Stimulated activated CD4-positive, alpha-beta T cell treated with anti-CD3 and anti-CD28 coated beads, Interleukin-1b, Interleukin-23, amount 100 ng/mL, for 4 hours (primary cell): ENCODE measurements around the gene SURF1.
"Not testable (repeated sequence)": the region's sequence is repeated elsewhere in the genome, so short reads cannot be mapped to it uniquely, and the experiment has no call there.

Source experiments
- DNase-seq, 2 donors: peaks; one replicate each; pipeline ENCODE4 v3.0.0-alpha.2; 2020; ENCODE audit warnings: low read depth in 2 of 2

SURF1 gene

GRCh38 chr9:133383438-133383837 lies 27.2 kb upstream of the SURF1 start:
- DNase-seq: no peak

GRCh38 chr9:133382507-133383141 lies 26.3 kb upstream of the SURF1 start:
- no peak for DNase-seq

DNA sequence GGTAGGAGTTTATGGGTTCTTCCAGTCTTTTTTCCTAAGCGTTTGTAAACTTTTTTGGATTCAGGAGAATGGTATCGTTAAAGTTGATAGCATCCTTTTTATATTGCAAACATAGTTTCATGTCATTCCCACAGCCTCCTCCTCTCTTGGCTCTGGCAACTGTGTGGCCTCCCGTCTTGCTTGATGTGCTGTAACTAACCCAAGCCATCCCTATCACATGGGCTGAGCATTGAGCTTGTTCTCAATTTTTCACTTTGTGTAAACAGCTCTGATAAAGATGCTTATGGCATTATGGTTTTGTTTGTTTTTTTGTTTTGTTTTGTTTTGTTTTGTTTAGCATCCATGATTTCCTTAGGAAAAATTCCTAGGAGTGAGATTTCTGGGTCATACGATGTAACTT lies 24.4 kb upstream of the SURF1 start:
- no peak for DNase-seq

GRCh38 chr9:133379153-133380086 lies 23.1 kb upstream of the SURF1 start:
- DNase-seq: no peak

GRCh38 chr9:133378408-133378962 lies 22.2 kb upstream of the SURF1 start:
- DNase-seq: no peak

DNA sequence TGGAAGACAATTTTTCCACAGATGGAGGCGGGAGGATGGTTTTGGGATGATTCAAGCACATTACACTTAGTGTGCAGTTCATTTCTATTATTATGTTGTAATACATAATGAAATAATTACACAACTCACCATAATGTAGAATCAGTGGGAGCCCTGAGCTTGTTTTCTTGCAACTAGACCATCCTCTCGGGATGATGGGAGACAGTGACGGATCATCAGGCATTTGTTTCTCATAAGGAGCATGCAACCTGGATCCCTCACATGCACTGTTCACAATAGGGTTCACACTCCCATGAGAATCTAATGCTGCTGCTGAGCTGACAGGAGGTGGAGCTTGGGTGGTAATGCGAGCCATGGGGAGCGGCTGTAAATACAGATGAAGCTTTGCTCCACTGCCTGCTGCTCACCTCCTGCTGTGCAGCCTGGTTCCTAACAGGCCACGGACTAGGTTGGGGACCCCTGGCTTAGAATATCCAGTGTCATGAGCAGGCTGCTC lies 21.5 kb upstream of the SURF1 start:
- no peak for DNase-seq

- DNase-seq: not testable (repeated sequence)
Measured at GRCh38 chr9:133377280-133377679, 21.0 kb upstream of the SURF1 start.

GRCh38 chr9:133375724-133376654 lies 19.7 kb upstream of the SURF1 start, which contains the start of the genes STKLD1 and SURF4:
STKLD1 (plus strand) TSS chr9:133376366; CDS start chr9:133376474, 108 bp downstream.
SURF4 (minus strand) TSS chr9:133376060; CDS start chr9:133375969, 91 bp downstream.
- peak; percentile 93 to 95 for DNase-seq

DNA sequence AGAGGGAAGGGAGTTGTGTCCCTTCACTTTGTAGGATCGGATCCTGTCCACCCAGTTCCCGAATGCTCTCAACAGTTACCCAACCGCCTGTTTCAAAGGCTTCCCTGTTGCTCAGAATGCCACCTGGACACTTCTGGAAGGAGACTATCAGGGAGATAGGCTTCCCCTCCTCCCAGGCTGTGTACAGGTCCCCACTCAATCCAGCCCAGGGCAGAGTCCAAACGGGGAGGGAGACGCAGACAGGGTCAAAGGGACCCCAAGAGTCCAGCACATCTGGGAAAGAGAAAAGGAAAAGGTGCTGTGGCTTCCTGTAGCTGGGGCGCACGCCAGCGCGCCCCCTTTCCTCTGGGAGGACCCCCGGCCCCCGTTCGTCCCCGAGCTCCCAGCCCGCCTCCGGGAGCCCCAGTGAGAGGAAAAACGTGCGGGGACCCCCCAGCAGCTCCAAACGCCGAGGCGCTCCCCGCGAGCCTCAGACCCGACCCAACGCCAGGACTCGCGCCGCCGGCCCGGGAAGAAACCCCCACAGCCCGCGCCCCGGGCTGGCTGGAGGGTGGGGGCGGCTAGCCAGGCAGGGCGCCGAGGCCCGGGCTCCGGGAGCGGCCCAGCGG lies 18.9 kb upstream of the SURF1 start:
- DNase-seq: no peak

DNA sequence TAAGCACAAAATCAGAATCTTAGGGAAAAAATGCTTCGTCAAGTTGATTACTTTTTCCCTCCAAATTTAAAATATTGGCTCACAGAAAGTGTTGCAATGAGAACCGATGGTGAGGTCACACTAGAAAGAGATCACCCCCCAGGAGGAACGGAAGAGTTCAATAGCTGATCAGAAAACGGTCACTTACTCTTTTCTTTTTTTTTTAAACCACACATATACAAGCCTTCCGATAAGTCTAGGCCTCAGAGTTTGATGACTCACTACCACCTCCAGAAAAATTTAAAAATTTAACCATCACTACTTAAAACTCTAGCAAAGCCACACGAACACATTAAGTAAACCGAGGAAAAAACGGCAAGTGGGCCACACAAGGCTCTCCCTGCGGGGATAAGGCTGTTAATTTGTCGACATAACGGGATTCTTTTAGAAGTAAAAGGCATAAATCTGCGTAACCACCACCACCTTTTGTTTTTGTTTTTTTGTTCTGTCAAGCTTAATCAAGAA lies 18.4 kb upstream of the SURF1 start:
- no peak for DNase-seq

- DNase-seq: no peak
Measured at GRCh38 chr9:133372144-133372543, 15.9 kb upstream of the SURF1 start.

GRCh38 chr9:133371261-133371711 lies 15.0 kb upstream of the SURF1 start:
- peak; percentile 53 to 54 for DNase-seq

DNA sequence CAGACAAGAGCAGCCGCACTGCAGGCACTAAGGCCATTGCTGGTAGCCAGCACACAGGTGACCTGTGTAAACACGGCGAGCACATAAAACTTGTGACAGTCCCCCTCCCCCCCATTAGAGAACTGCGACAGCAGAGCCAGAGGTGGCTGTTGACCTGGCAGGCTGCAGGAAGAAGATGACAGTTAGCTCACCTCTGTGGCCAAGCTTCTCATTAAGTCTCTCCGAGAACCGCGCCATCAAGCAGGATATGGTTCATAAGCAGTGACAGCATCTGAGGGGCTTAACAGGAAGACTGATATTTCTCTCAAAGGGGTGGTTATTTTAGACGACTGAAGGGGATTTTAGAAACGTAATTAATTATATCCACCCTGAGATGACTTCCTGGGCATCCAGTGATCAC lies 14.4 kb upstream of the SURF1 start:
- no peak for DNase-seq

DNA sequence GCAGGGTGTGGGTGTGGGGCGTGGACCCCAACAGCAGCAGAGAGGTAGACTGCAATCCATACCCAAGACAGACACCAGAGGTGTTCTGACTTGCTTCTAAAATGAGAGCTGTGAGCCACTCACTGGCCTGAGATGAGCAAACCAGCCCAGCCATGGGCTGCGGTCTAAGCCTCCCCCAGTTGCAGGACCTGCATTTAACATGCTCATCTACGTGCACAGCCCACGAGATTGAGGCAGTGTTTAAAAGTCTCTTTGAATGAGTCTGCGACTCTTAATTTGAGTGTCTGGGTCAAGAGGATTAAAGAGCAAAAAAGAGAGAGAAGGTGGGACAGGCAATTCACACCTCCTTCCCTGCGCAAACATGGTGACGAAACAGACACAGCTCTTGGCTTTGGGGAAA lies 13.6 kb upstream of the SURF1 start:
- no peak for DNase-seq

GRCh38 chr9:133369422-133369821 lies 13.1 kb upstream of the SURF1 start:
- no peak for DNase-seq

- DNase-seq: no peak
Measured at GRCh38 chr9:133368249-133368881, 12.1 kb upstream of the SURF1 start.

DNA sequence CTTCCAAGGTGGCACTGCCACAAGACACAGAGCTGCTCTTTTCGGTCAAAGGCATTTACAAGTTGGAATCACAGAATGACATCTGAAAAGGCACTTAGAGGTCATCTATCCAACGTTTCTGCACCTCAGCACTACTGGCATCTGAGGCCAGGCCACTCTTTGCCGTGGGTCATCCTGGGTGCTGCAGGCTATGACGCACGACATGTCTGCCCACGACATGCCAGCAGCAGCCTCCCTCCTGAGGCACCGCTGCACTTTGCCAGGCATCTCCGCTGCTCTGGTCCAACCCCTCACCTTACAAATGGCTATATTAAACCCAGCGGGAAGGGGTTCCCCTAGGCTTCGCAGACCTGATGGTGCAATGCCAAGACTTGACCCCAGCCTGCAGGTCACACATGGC lies 11.5 kb upstream of the SURF1 start:
- no peak for DNase-seq

DNA sequence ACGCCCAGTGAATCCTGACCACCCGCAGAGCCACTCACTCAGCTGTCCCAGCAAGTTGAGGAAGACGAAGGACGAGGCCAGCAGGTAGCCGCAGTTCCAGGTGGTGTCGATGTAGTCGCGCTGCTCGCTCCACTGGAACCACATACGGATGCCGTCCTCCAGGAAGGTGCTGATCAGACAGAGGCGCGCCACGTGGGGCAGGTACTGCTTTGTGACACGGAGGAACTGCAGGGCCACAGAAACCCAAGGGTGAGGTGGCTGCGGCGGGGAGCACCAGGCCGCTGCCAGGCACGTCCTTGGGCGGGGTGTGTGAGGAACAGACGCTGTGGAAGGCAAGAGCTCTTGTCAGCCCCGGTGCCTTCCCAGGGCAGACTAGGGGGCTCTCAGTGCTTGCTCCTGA lies 10.9 kb upstream of the SURF1 start:
- DNase-seq: no peak

DNA sequence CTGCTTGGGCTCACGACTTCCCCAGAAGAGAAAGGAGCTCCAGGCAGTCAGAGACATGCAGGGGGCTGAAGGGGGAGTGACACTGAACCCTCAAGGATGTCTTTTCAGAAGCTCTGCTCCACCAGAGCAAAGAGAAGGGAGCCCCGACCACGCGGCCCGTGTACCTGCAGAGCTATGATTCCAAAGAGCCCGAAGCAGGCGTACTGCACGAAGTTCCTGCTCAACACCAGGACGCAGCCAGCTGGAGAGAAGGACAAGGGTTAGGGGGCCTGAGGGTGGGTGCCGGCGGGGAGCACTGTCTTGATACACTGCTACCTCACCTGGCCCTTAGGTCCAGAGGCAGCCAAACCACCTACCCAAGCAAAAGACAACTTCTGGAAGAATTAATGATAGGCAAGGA lies 10.1 kb upstream of the SURF1 start:
- no peak for DNase-seq
